GM12892 (cell line): ENCODE results near the gene GRID2IP.

Experiments
- POLR2A ChIP-seq: IDR thresholded peaks from 2 replicates; pipeline ENCODE4 v1.6.1; 2011; ENCODE audit warnings: low read depth, low read length, control low read depth
- POLR2AphosphoS5 ChIP-seq: IDR thresholded peaks from 2 replicates; pipeline ENCODE4 v1.6.1; 2011; ENCODE audit warnings: low read depth, low read length, control low read depth
- TAF1 ChIP-seq: IDR thresholded peaks from 2 replicates; pipeline ENCODE4 v1.6.1; 2011; ENCODE audit warnings: low read depth, mild to moderate bottlenecking, control low read depth, low read length, borderline replicate concordance

DNA sequence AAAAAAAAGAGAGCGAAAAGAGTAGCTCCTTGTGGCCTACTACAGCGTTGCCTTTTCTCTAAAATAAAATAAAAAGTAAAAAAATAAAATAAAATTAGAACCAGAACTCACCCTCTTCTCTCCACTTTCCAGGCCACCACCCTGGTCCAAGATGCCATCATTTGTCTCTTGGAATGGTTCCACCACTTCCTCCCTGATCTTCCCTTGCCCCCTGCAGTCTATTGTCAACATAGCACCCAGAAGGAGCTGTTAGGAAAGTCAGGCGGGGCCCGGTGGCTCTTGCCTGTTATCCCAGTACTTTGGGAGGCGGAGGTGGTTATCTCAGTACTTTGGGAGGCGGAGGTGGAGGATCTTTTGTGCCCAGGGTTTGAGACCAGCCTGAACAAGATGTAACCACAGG, 7.6 kb upstream of the GRID2IP start:
- TF ChIP-seq POLR2AphosphoS5 = no peak
- no peak for TF ChIP-seq POLR2A
- no peak for TF ChIP-seq TAF1
